ENCODE measurements around the gene SLMAP. TPM values are rescaled to one million over a fixed set of nuclear protein-coding genes. Genes with fewer than 3 reads are reported as not detected.

Gene SLMAP
- total RNA-seq, 1 donor from 2014 or later, result 57.2 TPM

- no peak for DNase-seq (ENCODE audit: low spot score)
Measured at GRCh38 chr3:57889807-57890206, 133.7 kb downstream of the SLMAP start.

GRCh38 chr3:57890874-57891273 lies 134.8 kb downstream of the SLMAP start:
- DNase-seq (ENCODE audit: low spot score), result no peak

DNA sequence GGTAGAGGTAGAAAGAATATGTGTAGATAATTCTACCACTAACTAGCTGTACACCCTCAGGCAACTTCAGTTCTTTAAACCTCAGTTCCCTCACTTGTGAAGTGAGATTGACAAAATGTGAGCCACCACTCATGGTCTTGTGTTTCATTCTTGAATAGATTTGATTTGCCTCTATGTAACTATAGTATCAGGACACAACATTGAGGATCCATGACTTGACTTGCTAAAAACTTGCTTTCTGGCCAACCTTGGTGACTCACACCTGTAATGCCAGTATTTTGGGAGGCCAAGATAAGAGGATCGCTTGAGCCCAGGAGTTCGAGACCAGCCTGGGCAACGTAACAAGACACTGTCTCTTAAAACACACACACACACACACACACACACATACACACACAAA lies 136.3 kb downstream of the SLMAP start:
- no peak for DNase-seq (ENCODE audit: low spot score)

GRCh38 chr3:57893156-57893555 lies 137.0 kb downstream of the SLMAP start:
- DNase-seq (ENCODE audit: low spot score), result no peak

DNA sequence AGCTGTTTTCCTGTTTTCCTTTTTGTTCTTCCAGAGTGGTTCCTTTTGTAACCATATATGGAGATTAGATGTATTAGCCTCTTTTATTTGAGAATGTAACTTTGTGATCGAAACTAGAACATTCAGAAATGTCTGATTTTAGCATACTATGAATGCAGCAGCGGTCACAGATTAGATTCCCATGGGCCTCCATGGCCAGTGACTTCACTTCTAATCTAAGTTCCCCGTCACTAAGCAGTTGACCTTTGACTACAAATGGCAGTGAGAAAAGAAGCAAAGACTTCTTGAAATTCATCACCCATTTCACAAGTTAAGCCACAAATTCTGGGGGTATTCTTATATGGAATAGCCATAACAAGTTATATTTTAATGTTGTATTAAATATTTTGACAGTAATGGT lies 137.6 kb downstream of the SLMAP start:
- DNase-seq (ENCODE audit: low spot score), result no peak

GRCh38 chr3:57896031-57896430 lies 139.9 kb downstream of the SLMAP start:
- DNase-seq (ENCODE audit: low spot score), result no peak

DNA sequence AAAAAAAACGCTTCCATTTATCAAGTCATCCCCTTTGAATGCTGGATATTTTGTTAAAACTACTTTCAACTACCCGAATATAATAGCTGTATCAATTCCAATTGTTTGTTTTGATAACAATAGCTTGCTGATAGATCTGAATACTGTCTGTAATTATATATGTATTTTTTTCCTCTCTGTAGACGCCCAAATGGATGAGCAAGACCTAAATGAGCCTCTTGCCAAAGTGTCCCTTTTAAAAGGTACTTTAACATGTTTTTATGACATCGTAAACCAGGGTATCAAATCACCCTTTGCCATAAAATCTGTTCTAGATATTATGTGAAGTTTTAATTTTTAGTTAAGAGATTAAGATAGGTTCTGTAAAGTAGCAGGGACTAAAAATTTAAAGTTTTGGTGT lies 140.6 kb downstream of the SLMAP start:
- no peak for DNase-seq (ENCODE audit: low spot score)

DNA sequence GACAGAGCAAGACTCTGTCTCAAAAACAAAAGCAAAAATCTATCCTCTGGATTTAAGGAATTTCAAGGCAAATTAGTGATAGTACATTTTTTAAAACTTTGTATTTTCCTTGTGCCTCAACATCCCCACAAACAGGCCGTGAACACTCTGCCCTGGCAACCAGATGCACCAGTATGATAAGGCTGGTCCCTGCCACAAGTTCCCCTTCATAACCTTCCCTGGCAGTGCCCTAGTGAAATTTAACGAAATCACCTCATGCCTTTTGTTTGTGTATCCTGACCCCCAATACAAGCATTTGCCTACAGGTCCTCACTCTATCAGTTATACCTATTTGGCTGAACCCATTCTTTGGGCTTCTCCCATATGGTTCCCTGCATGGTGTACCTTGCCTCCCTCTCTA lies 144.7 kb downstream of the SLMAP start:
- no peak for DNase-seq (ENCODE audit: low spot score)

GRCh38 chr3:57903124-57903890 lies 147.2 kb downstream of the SLMAP start:
- DNase-seq (ENCODE audit: low spot score), result no peak

DNA sequence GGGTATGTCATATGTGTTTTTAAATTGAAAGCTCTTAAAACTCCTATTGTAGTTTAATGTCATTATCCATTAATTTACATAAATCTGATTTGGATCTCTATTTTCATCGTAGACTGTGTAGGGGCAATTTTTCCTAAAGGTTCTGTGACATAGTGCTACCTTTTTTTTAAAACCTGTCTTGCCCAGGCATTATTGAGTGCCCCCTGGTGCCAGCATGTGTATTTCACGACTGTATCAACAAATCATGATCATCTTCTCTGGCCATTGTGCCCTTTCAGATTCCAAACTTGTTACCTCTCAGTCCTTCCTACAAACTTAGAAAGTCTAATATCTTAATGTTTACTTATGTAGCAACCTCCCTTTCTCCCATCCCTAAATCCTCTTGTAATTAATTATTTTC lies 154.9 kb downstream of the SLMAP start:
- no peak for DNase-seq (ENCODE audit: low spot score)

- DNase-seq (ENCODE audit: low spot score), result no peak
Measured at GRCh38 chr3:57911593-57911992, 155.5 kb downstream of the SLMAP start.

DNA sequence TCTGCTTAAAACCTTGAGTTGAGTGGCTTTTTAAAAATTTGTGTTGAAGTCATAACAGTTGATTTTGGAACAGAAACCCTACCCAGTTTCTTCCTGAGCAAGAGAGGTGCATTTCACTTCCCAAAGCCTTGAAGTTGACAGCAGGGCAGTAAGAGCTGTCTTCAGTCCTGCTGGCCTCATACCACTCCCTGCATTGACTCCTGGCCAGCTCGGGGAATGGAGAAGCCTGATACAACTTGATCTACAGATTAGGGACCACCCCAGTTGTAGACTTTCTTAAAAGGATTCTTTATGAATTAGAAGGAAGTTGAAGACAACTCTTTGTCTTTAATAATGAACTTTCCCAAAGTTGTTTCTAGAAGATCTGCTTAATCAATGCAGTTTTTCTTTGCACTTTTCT lies 161.5 kb downstream of the SLMAP start:
- DNase-seq (ENCODE audit: low spot score), result no peak

DNA sequence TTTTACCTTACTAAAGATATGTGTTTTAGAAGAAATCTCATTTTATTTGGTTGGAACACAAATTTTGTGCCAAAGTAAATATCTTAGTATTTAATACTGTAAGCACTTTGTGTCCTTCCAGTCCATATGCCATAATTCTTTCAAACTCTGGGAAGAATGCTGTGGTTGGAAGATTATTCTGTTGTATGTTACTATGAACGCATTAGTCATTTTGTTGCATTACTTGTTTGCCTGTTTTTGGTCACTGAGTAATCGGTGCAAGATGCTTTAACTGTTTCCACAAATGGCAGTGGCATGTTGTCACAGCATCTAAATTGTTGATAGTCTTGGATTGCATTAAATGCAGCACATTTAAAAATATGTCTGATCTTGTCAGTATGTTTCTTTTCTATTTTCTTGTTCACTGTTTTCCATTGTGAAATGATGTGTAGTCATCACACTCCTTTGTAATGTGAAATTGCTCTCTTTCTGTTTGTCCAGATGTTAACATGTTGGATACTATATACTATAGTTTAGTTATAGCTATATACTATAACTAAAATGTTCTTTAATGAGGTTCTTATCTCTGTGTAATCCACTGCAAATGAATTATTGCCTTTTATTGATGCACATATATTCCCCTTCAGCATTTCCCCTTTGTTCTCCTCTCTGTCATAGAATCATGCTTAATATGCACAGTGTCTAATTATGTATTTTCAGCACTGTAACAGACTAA lies 162.2 kb downstream of the SLMAP start:
- DNase-seq (ENCODE audit: low spot score), result no peak

GRCh38 chr3:57919987-57920386 lies 163.9 kb downstream of the SLMAP start:
- no peak for DNase-seq (ENCODE audit: low spot score)

DNA sequence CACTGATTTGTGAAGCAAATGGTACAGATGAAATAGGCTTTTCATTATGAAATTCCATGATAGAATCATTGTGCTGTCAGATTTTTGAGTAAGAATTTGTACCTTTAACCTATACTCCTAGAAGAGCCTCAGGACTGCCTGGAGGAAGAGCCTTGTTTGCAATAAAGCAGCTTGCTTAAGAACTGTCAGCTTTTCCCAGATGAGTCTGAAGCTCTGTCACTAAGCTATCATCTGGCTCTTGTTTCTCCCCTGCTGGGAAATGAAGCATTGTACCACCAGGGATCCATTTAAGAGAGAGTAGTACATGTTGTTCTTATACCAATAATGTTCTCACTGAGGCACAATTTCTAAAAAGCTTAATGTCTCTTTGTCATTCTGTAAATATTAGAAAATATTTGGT lies 167.0 kb downstream of the SLMAP start:
- DNase-seq (ENCODE audit: low spot score), result no peak

- no peak for DNase-seq (ENCODE audit: low spot score)
Measured at GRCh38 chr3:57923752-57924151, 167.6 kb downstream of the SLMAP start.

GRCh38 chr3:57927166-57927565 lies 171.1 kb downstream of the SLMAP start:
- DNase-seq (ENCODE audit: low spot score), result no peak

DNA sequence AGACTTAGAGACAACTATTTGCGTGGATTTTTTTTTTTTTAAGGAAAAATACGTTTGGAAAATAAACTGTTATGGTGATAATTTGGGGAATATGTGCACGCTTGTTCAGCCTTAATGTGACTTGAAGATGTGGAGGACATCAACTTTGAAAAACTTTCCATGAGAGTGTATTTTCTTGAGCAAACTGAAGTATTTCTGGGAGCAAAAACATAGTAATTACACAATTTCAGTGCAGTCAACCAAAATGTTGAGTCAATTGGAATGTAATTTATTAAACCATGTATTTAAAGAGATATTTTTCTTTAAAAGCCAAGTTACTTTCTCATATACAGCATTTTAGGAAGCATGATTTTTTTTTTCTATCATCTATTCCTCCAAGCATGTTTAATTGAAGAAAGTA lies 171.8 kb downstream of the SLMAP start:
- DNase-seq (ENCODE audit: low spot score), result no peak

DNA sequence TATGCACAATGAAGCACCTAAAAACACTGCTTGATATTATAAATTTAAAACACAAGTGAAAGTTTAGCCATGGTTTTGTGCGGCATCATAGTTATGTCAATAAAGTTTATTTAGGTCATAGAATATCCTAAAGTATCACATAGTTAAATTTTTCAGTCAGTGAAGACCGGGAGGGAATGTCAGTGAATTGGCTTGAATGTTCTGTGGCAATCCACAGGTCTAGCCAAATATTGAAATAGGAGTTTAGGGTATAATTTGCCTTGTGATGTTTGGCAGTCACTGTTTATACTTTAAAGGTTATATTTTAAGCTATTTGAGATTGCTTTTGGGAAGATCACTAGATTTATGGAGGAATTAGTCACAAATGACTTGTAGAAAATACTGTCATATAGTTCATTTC lies 172.4 kb downstream of the SLMAP start:
- DNase-seq (ENCODE audit: low spot score), result no peak

GRCh38 chr3:57929988-57930387 lies 173.9 kb downstream of the SLMAP start:
- DNase-seq (ENCODE audit: low spot score), result no peak

DNA sequence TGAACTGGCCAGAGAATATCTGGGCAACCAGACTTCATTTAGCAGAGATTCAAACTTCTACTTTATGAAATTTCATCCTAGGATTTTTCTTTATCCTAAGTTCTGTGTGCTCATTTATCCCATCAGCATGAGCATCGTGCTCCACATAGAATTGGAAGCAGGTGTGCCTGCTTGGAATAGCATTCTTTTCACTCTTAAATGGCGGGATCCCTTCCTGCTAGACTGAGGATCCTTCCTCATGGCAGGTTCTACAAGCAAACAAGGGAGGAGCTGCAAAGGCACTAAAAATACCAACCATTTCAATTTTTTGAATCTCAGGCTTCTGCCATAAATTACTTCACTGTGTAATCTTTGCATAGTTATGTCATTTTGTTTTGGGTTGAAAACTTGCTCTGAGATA lies 177.5 kb downstream of the SLMAP start:
- DNase-seq (ENCODE audit: low spot score), result no peak

DNA sequence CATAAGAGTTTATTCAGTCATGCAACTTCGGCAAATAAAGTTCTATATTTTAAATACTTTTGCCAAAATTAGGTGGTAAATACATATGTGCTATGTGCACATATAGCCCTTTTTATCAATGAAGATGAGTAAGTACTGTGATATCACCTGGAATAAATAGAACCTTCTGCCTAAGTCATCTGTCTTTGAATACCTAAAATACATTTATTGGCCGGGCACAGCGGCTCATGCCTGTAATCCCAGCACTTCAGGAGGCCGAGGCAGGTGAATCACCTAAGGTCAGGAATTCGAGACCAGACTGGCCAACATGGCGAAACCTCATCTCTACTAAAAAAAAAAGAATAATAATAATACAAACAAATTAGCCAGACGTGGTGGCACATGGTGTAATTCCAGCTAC lies 178.3 kb downstream of the SLMAP start:
- DNase-seq (ENCODE audit: low spot score), result no peak

GRCh38 chr3:57935539-57935938 lies 179.4 kb downstream of the SLMAP start:
- DNase-seq (ENCODE audit: low spot score), result no peak
